Measurements from ENCODE around the gene ZNF319. TPM values are rescaled to one million over a fixed set of nuclear protein-coding genes. Genes with fewer than 3 reads are reported as not detected.
"Not testable (repeated sequence)": the region's sequence is repeated elsewhere in the genome, so short reads cannot be mapped to it uniquely, and the experiment has no call there.

The ZNF319 gene
- total RNA-seq, 1 donor: 4.8 TPM

DNA sequence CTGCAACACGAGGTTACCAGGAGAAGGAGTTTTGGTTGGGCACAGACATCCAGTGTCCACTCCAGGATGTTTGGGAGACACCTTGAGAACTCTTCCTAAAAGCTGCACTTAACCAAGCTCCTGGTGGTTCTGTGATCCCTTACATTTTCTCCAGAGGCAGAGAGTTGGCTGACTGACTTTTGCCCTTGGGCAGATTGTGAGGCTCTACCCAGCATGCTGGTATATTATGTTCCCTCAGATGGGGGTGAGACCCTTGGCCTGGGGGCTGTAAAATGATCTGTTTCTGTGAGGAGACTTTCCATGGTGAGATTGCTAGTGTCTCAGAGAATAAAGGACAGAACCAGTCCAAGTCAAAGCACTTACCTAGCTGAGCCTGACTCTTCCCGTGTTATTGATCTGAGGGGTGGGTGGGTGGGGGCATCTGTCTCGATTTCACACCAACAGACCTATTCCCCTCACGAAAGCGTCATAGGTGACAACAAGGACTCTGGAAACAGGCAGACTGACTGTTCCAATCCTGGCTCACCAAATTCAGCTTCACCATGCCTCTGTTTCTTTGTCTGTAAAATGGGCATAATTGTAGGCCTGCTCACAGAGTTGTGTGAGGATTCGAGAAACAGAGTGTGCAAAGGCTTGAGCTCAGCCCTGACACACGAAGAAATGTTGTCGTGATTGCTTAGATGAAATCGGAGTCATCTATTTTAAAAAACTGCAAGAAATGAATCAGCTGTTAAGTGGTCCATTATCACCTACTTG lies 12.9 kb upstream of the ZNF319 start:
- DNase-seq (ENCODE audit: low read depth): no peak
- no peak overlapping the region for H3K4me3 ChIP-seq (ENCODE audit: low read depth, low read length)
- no peak for TF ChIP-seq CTCF (IDR thresholded peaks at IDR 0.05; ENCODE audit: insufficient read depth, low read length)

GRCh38 chr16:58012481-58012880 lies 12.0 kb upstream of the ZNF319 start:
- no peak for DNase-seq (ENCODE audit: low read depth)
- TF ChIP-seq CTCF (IDR thresholded peaks at IDR 0.05; ENCODE audit: insufficient read depth, low read length): no peak
- H3K4me3 ChIP-seq (ENCODE audit: low read depth, low read length): no peak overlapping the region

GRCh38 chr16:58011652-58012051 lies 11.2 kb upstream of the ZNF319 start:
- DNase-seq (ENCODE audit: low read depth): peak; percentile 59
- H3K4me3 ChIP-seq (ENCODE audit: low read depth, low read length): no peak overlapping the region
- no peak for TF ChIP-seq CTCF (IDR thresholded peaks at IDR 0.05; ENCODE audit: insufficient read depth, low read length)

- H3K4me3 ChIP-seq (ENCODE audit: low read depth, low read length): no peak overlapping the region
- no peak for DNase-seq (ENCODE audit: low read depth)
- TF ChIP-seq CTCF (IDR thresholded peaks at IDR 0.05; ENCODE audit: insufficient read depth, low read length): no peak
Observed at GRCh38 chr16:58010886-58011285, 10.4 kb upstream of the ZNF319 start.

- TF ChIP-seq CTCF (IDR thresholded peaks at IDR 0.05; ENCODE audit: insufficient read depth, low read length): no peak
- no peak for DNase-seq (ENCODE audit: low read depth)
- no peak overlapping the region for H3K4me3 ChIP-seq (ENCODE audit: low read depth, low read length)
Observed at GRCh38 chr16:58009856-58010416, 9.5 kb upstream of the ZNF319 start.

DNA sequence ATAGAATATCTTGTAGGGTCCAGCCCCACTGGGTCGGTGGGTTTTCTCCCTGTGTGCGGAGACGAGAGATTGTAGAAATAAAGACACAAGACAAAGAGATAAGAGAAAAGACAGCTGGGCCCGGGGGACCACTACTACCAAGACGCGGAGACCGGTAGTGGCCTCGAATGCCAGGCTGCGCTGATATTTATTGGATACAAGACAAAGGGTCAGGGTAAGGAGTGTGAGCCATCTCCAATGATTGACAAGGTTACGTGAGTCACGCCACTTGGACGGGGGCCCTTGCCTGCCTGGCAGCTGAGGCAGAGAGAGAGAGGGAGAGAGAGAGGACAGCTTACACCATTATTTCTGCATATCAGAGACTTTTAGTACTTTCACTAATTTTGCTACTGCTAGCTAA lies 4.3 kb upstream of the ZNF319 start:
- H3K4me3 ChIP-seq (ENCODE audit: low read depth, low read length); DNase-seq (ENCODE audit: low read depth): not testable (repeated sequence)

DNA sequence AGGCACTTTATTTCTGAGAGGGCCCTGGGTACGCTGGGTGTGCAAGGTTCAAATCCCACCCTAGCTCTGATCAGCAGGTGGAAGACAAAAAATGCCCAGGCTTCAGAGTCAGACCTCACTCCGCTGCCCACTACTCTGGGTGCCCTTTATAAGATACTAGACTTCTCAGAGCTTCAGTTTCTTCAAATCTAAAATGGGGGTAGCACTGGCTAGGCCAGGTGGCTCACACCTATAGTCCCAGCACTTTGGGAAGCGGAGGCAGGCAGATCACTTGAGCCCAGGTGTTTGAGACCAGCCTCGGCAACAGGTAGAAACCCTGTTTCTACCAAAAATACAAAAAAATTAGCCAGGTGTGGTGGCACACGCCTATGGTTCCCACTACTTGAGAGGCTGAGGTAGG lies 2.5 kb upstream of the ZNF319 start:
- H3K4me3 ChIP-seq (ENCODE audit: low read depth, low read length): no peak overlapping the region
- DNase-seq (ENCODE audit: low read depth): no peak
- TF ChIP-seq CTCF (IDR thresholded peaks at IDR 0.05; ENCODE audit: insufficient read depth, low read length): no peak
